Measurements from ENCODE around the gene FLOT2. TPM values are rescaled to one million over a fixed set of nuclear protein-coding genes. Genes with fewer than 3 reads are reported as not detected.

FLOT2 gene
- total and polyA plus RNA-seq, 10 of the 15 experiments (the other 5 are each of a cell fraction or from before 2014, with no cell fraction given): 56.8 to 302 (median 149) TPM

DNA sequence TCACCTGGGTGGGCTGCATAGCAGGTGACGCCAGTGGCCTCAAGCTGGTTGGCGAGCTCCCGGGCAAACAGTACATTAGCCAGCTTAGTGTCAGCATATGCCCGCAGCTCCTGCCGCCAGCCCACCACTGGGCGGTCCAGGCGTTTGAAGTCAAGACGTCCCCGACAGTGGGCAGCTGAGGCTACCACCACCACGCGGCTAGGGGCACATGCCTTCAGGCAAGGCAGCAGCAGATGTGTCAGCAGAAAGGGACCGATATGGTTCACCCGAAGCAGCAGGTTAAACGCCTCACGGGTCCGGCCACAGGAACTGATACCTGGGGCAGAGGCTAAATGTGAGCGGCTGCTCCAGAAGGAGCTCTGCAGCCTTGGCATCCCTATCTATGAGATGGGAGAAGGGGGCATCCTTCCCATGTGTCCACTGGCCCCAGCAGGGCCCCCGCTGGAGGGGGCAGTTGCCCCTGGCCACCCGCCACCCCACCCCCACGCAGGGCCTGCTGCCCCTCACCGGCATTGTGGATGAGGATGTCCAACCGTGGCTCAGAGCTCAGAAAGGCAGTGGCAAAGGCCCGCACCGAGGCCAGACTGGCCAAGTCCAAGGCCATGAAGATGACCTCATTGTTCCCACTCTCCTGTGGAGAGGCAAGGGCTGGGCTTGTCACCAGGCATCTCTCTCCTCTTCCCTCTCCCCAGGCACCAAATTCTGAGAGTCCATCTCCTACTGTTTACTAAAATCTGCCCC is 3.6 kb upstream of the FLOT2 start:
- peak overlapping the region; percentile 81 for H3K4me2 ChIP-seq (ENCODE audit: control insufficient read depth, insufficient read depth)
- no peak for FAIRE-seq
- RAD21 ChIA-PET (ENCODE audit: unreplicated experiment): interaction anchor here (0.6 to 5.9 kb wide), 16 partner anchors 8 to 254 kb away, joined by 3 to 29 read pairs (median 8); partner anchors contain the start of genes ERAL1, FAM222B, NEK8 and RPL23A
- TF ChIP-seq, protein P1, sequence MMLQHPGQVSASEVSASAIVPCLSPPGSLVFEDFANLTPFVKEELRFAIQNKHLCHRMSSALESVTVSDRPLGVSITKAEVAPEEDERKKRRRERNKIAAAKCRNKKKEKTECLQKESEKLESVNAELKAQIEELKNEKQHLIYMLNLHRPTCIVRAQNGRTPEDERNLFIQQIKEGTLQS (IDR thresholded peaks at IDR 0.05; ENCODE audit: borderline replicate concordance, extremely low read depth, low read depth, low read length): no peak
- TF ChIP-seq, protein P2, sequence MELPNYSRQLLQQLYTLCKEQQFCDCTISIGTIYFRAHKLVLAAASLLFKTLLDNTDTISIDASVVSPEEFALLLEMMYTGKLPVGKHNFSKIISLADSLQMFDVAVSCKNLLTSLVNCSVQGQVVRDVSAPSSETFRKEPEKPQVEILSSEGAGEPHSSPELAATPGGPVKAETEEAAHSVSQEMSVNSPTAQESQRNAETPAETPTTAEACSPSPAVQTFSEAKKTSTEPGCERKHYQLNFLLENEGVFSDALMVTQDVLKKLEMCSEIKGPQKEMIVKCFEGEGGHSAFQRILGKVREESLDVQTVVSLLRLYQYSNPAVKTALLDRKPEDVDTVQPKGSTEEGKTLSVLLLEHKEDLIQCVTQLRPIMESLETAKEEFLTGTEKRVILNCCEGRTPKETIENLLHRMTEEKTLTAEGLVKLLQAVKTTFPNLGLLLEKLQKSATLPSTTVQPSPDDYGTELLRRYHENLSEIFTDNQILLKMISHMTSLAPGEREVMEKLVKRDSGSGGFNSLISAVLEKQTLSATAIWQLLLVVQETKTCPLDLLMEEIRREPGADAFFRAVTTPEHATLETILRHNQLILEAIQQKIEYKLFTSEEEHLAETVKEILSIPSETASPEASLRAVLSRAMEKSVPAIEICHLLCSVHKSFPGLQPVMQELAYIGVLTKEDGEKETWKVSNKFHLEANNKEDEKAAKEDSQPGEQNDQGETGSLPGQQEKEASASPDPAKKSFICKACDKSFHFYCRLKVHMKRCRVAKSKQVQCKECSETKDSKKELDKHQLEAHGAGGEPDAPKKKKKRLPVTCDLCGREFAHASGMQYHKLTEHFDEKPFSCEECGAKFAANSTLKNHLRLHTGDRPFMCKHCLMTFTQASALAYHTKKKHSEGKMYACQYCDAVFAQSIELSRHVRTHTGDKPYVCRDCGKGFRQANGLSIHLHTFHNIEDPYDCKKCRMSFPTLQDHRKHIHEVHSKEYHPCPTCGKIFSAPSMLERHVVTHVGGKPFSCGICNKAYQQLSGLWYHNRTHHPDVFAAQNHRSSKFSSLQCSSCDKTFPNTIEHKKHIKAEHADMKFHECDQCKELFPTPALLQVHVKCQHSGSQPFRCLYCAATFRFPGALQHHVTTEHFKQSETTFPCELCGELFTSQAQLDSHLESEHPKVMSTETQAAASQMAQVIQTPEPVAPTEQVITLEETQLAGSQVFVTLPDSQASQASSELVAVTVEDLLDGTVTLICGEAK (IDR thresholded peaks at IDR 0.05; ENCODE audit: borderline replicate concordance): no peak
- TF ChIP-seq GATAD2B (conservative IDR thresholded peaks at IDR 0.05; ENCODE audit: low read depth): 0 out of 2 replicates have a peak, but pooled peaks have one; percentile 28
- no peak for TF ChIP-seq KLF5 (IDR thresholded peaks at IDR 0.05; ENCODE audit: partially characterized antibody)
- TF ChIP-seq BRCA1 (IDR thresholded peaks at IDR 0.05; ENCODE audit: low read depth, low read length): no peak
- TF ChIP-seq, protein P3, sequence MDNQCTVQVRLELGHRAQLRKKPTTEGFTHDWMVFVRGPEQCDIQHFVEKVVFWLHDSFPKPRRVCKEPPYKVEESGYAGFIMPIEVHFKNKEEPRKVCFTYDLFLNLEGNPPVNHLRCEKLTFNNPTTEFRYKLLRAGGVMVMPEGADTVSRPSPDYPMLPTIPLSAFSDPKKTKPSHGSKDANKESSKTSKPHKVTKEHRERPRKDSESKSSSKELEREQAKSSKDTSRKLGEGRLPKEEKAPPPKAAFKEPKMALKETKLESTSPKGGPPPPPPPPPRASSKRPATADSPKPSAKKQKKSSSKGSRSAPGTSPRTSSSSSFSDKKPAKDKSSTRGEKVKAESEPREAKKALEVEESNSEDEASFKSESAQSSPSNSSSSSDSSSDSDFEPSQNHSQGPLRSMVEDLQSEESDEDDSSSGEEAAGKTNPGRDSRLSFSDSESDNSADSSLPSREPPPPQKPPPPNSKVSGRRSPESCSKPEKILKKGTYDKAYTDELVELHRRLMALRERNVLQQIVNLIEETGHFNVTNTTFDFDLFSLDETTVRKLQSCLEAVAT (IDR thresholded peaks at IDR 0.05): peak; percentile 30; the same call in 1 of the 2 replicates
- no peak for TF ChIP-seq NFYB (IDR thresholded peaks at IDR 0.05; ENCODE audit: insufficient read depth, low read depth, low read length)
- TF ChIP-seq IKZF1 (conservative IDR thresholded peaks at IDR 0.05): peak; percentile 29; the same call in 1 of the 2 replicates
- TF ChIP-seq, protein P4, sequence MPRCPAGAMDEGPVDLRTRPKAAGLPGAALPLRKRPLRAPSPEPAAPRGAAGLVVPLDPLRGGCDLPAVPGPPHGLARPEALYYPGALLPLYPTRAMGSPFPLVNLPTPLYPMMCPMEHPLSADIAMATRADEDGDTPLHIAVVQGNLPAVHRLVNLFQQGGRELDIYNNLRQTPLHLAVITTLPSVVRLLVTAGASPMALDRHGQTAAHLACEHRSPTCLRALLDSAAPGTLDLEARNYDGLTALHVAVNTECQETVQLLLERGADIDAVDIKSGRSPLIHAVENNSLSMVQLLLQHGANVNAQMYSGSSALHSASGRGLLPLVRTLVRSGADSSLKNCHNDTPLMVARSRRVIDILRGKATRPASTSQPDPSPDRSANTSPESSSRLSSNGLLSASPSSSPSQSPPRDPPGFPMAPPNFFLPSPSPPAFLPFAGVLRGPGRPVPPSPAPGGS (IDR thresholded peaks at IDR 0.05; ENCODE audit: borderline replicate concordance, insufficient read depth, low read depth, low read length, poor library complexity, severe bottlenecking): no peak
- no peak for TF ChIP-seq MEF2A (IDR thresholded peaks at IDR 0.05; ENCODE audit: insufficient read depth, low read depth, low read length)
- TF ChIP-seq CHD2 (IDR thresholded peaks at IDR 0.05; ENCODE audit: borderline replicate concordance, low read depth, low read length): no peak
- no peak for TF ChIP-seq RFX5 (IDR thresholded peaks at IDR 0.05; ENCODE audit: low read depth, low read length)
- no peak for TF ChIP-seq SREBF2 (IDR thresholded peaks at IDR 0.05; ENCODE audit: low read length)
- no peak for TF ChIP-seq TCF7 (IDR thresholded peaks at IDR 0.05; ENCODE audit: borderline replicate concordance)
- 0 out of 2 replicates have a peak, but pooled peaks have one; percentile 14 for TF ChIP-seq NR2F1 (conservative IDR thresholded peaks at IDR 0.05)

More for the DNA sequence above, 3.6 kb upstream of the FLOT2 start:
- Histone ChIP-seq H3K27me3 (replicated peaks in 1 of 2; ENCODE audit: control insufficient read depth in 2 of 2, insufficient read depth in 2 of 2, low read length in 1 of 2) (no peaks in the 10 kb centered on the region), H4K20me1 (ENCODE audit: control insufficient read depth, insufficient read depth) (no peaks in the 10 kb centered on the region), H3K9me3 (replicated peaks; ENCODE audit: control insufficient read depth, insufficient read depth, low read length) (no peaks in the 10 kb centered on the region), H2AFZ (ENCODE audit: control insufficient read depth, low read depth, low read length) (no peak overlapping the region), H3K36me3 (ENCODE audit: control insufficient read depth in 2 of 2, insufficient read depth in 2 of 2, low read length in 1 of 2) (peaks cover 0 to 2% of the 10 kb centered on the region in 2 experiments; a peak in 2 of 4 replicates), H3K4me3 (peak overlapping the region; percentile 82), H3K4me1 (ENCODE audit: control insufficient read depth, insufficient read depth, low read length) (peaks cover 19% of the 10 kb centered on the region), H3K9ac (ENCODE audit: control insufficient read depth, insufficient read depth, low read length) (peak overlapping the region; percentile 13), H3K27ac (ENCODE audit: control insufficient read depth, insufficient read depth) (no peak overlapping the region), H3K79me2 (ENCODE audit: control insufficient read depth, insufficient read depth, low read length) (peaks cover 15% of the 10 kb centered on the region)
- 70% methylated on average over 24 of the region's 24 CpGs for WGBS (ENCODE audit: insufficient coverage, insufficient replicate concordance, low lambda C conversion rate, missing lambda C conversion rate)
- intact Hi-C loops (cut with micrococcal nuclease; ENCODE audit: unreplicated experiment): no loop called here
- no TSS peak for BruUV-seq (replicated peaks)
- ATAC-seq (peak; percentile 7; the same call in 2 of the 3 replicates), DNase-seq (ENCODE audit: low read depth, low spot score) (no peak)
- POLR2A ChIA-PET: interaction anchor here (0.5 to 2.1 kb wide), 11 partner anchors 9 to 181 kb away, joined by 3 to 10 read pairs (median 4); partner anchors contain the start of genes PHF12, RPL23A, TLCD1 and TRAF4
- CTCF ChIA-PET: interaction anchor here (0.6 to 17.3 kb wide), 23 partner anchors 8 to 179 kb away, joined by 3 to 175 read pairs (median 6); partner anchors contain the start of genes FAM222B, NEK8 and TLCD1
- in situ Hi-C loops (cut with MboI): no loop called here
- SMC1A ChIA-PET (ENCODE audit: uncharacterized antibody, unreplicated experiment): interaction anchor here (0.8 to 4.6 kb wide), 12 partner anchors 9 to 174 kb away, joined by 3 to 37 read pairs (median 4); partner anchors contain the start of gene FAM222B

Data from GM12878 (cell line).